SH-SY5Y (cell line): ENCODE data around the gene CLDN25.

Experiments used
- GATA2 ChIP-seq: IDR thresholded peaks from 2 replicates; pipeline ENCODE4 v1.6.1; 2011; ENCODE audit warnings: mild to moderate bottlenecking, low read depth, low read length
- GATA3 ChIP-seq: IDR thresholded peaks from 2 replicates; pipeline ENCODE4 v1.6.1; 2011; ENCODE audit warnings: low read depth, mild to moderate bottlenecking, low read length, moderate library complexity

DNA sequence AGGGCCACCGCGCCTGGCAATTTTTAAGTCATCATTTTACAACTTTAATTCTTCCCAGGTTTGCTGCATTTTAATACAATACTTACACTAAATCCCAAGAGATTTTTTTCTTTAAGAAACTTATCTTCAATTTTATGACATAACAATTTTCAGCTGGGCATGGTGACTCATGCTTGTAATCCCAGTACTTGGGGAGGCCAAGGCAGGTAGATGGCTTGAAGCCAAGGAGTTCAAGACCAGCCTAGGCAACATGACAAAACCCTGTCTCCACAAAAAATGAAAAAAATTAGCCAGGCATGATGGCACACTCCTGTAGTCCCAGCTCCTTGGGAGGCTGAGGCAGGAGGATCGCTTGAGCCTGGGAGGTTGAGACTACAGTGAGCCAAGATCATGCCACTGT lies 38.8 kb downstream of the CLDN25 start:
- TF ChIP-seq GATA2: no peak
- no peak for TF ChIP-seq GATA3
